DMS79 treated with DMSO at 0.1 percent for 48 hours (cell line): ENCODE data around the gene ZACN.
"Not testable (repeated sequence)": the region's sequence is repeated elsewhere in the genome, so short reads cannot be mapped to it uniquely, and the experiment has no call there.

Source experiments
- DNase-seq: peaks from one replicate; lab custom pipeline; 2025; lab: John Stamatoyannopoulos, UW

ZACN gene

GRCh38 chr17:76078860-76079534 lies at the start of gene ZACN:
TSS of gene ZACN (plus strand) at chr17:76079182. CDS start at chr17:76079265, 83 bp downstream.
- DNase-seq, result peak; percentile 75

- no peak for DNase-seq
Measured at GRCh38 chr17:76032073-76032779, 46.8 kb upstream of the ZACN start.

GRCh38 chr17:76032780-76033108 lies 46.2 kb upstream of the ZACN start:
- DNase-seq, result no peak

GRCh38 chr17:76033139-76033538 lies 45.8 kb upstream of the ZACN start:
- no peak for DNase-seq

- DNase-seq, result no peak
Measured at GRCh38 chr17:76034428-76035350, 44.3 kb upstream of the ZACN start.

- DNase-seq, result no peak
Measured at GRCh38 chr17:76036497-76037261, 42.3 kb upstream of the ZACN start.

- no peak for DNase-seq
Measured at GRCh38 chr17:76038050-76038449, 40.9 kb upstream of the ZACN start.

GRCh38 chr17:76039121-76039520 lies 39.9 kb upstream of the ZACN start:
- no peak for DNase-seq

GRCh38 chr17:76040376-76040775 lies 38.6 kb upstream of the ZACN start:
- no peak for DNase-seq

- DNase-seq, result not testable (repeated sequence)
Measured at GRCh38 chr17:76042868-76043267, 36.1 kb upstream of the ZACN start.

GRCh38 chr17:76044475-76045007 lies 34.4 kb upstream of the ZACN start:
- not testable (repeated sequence) for DNase-seq

- no peak for DNase-seq
Measured at GRCh38 chr17:76046064-76046463, 32.9 kb upstream of the ZACN start.

GRCh38 chr17:76048025-76048605 lies 30.9 kb upstream of the ZACN start:
- no peak for DNase-seq

- no peak for DNase-seq
Measured at GRCh38 chr17:76048711-76049110, 30.3 kb upstream of the ZACN start.

- no peak for DNase-seq
Measured at GRCh38 chr17:76049239-76049638, 29.7 kb upstream of the ZACN start.

- DNase-seq, result no peak
Measured at GRCh38 chr17:76049836-76050537, 29.0 kb upstream of the ZACN start.

GRCh38 chr17:76050538-76051467 lies 28.2 kb upstream of the ZACN start:
- no peak for DNase-seq

GRCh38 chr17:76051561-76051960 lies 27.4 kb upstream of the ZACN start:
- DNase-seq, result no peak
